BJ (cell line): ENCODE measurements around the gene LHX1. TPM values are rescaled to one million over a fixed set of nuclear protein-coding genes. Genes with fewer than 3 reads are reported as not detected.

Source experiments
- CTCF ChIA-PET: fragments of 350-600 bp; formaldehyde crosslinking; extraction: SDS; loops from one replicate; lab custom pipeline; 2021; ENCODE audit warnings: antibody characterized with exemption, inconsistent platforms; lab: Yijun Ruan, JAX
- POLR2A ChIA-PET: fragments of 300-600 bp; sonication (Branson Sonifier 250); formaldehyde crosslinking; extraction: SDS; loops from one replicate; lab custom pipeline; 2021; ENCODE audit warnings: antibody characterized with exemption; lab: Charles Lee
- DNase-seq: peaks from one replicate; pipeline ENCODE4 v3.0.0-alpha.2; 2011; ENCODE audit warnings: low read depth
- H3K27me3 ChIP-seq: 2 replicates; pipeline ENCODE4 v1.6.0; 2011; ENCODE audit warnings: low read length; ENCODE audit not compliant: control insufficient read depth, insufficient read depth
- H3K36me3 ChIP-seq: 2 replicates; pipeline ENCODE4 v1.5.1; 2011; ENCODE audit warnings: low read length; ENCODE audit not compliant: control insufficient read depth, insufficient read depth
- H3K4me3 ChIP-seq: 2 replicates; pipeline ENCODE4 v1.5.1; 2011; ENCODE audit warnings: low read depth, mild to moderate bottlenecking, control low read depth, low read length
- polyA minus RNA-seq: library from RNA; depleted of rRNA, polyadenylated mRNA; stranded (reverse); fragments of >200 nt; gene quantifications from 2 replicates; pipeline ENCODE4 v1.2.3, GENCODE V29; 2011; rRNA and poly(A)+ RNA removed
- polyA plus RNA-seq: library from polyadenylated mRNA; depleted of rRNA; stranded (reverse); fragments of >200 nt; gene quantifications from 2 replicates; pipeline ENCODE4 v1.2.3, GENCODE V29; 2011; rRNA removed
- TF ChIP-seq, protein P1 (sequence below): IDR thresholded peaks from 2 replicates; pipeline ENCODE4 v1.5.1; 2011; ENCODE audit warnings: low read depth, mild to moderate bottlenecking, control low read depth, inconsistent platforms, low read length, moderate library complexity; ENCODE audit not compliant: insufficient read depth

Gene LHX1
- not detected in 2 replicates for polyA plus RNA-seq
- not detected in 2 replicates for polyA minus RNA-seq

DNA sequence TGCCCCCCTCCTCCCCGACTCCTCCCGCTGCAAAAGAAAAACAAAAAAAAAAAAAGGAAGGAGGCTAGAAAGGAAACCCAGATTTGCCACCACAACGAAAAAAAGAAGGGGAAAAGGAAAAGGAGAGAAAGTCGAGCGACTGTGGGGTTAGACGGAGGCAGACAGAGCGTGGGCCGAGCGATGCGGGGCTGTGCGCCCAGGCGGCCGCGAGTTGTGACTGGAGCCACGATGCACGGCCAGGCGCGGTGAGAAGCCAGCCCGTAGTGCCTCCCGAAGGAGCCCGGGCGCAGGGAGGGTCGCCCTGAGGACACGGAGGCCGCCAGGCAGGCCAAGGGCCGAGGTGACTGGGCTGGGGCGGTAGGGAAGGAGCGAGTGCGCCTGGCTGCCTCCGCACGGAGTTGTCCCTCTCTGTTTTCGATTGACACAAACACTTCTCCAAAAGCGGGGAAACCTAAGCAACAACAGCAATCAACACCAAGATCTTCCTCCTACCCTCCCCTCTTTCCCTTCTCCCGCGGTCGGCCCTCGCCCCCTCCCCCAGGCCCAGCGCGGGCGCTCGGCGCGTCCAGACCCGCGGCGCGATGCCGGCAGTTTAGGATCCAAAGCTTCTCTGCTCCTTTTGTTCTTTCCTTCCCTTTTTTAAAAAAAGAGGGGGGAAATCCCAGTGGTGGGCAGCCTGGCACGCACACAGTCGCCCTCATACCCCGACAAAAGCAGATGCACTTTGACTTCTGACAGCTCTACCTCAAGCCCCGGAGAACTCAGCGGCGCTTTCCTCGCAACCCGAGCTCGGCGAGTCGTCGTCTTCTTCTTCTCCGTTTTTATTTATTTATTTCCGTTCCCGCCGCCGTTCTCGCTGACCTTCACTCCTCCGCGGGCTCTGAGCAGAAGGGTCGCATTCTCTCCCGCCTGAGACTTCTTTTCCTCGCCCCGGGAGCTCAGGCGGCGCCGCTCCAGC is at the start of gene LHX1:
Gene LHX1 (plus strand): TSS at position 475 of the 958 bp plus-strand sequence. CDS start 723 bp downstream, outside the sequence.
- ChIA-PET POLR2A (no interaction called here), CTCF (interaction anchor here (1.9 kb wide), 1 partner anchor 110 kb away, joined by 6 read pairs; no protein-coding TSS in a partner anchor)
- H3K36me3 ChIP-seq, result no peaks in the 10 kb centered on the region
- no peak within 1 kb of the TSS for H3K4me3 ChIP-seq
- no peak for DNase-seq
- TF ChIP-seq, protein P1, sequence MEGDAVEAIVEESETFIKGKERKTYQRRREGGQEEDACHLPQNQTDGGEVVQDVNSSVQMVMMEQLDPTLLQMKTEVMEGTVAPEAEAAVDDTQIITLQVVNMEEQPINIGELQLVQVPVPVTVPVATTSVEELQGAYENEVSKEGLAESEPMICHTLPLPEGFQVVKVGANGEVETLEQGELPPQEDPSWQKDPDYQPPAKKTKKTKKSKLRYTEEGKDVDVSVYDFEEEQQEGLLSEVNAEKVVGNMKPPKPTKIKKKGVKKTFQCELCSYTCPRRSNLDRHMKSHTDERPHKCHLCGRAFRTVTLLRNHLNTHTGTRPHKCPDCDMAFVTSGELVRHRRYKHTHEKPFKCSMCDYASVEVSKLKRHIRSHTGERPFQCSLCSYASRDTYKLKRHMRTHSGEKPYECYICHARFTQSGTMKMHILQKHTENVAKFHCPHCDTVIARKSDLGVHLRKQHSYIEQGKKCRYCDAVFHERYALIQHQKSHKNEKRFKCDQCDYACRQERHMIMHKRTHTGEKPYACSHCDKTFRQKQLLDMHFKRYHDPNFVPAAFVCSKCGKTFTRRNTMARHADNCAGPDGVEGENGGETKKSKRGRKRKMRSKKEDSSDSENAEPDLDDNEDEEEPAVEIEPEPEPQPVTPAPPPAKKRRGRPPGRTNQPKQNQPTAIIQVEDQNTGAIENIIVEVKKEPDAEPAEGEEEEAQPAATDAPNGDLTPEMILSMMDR, result no peak
- H3K27me3 ChIP-seq, result peaks cover 88% of the 10 kb centered on the region

DNA sequence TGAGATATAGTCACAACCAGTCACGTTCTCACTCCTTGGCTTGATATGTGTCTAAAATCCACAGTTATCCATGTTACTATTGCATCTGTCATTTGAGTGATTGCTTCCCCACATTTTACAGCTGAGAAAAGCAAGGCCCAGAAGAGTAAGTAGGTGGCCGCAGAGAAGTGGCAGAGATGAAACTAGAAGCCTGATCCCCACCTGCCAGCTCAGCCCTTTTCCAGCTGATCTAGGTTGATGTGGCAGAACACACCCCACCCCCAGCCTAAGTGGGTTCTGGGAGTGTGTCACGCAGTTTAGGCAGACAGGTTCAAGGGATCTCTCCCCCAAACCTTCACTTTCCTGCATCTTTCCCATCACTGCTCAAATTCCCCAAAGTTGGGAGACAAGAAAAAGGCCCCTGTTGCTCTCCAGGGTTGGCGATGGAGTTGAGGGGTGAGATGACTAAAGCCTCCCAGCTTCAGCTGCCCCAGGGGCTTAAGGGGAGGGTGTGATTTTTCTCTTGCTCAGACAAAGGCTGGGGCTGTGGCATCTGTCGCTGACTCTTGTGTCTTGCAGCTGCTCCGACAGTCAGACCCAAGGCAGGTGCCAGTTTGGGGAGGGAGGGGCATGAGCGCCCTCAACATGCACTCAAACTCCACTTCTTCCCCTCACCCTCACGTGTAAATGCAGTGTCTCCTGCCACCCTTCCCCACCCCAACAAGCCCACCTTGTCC is 48.9 kb upstream of the LHX1 start:
- CTCF ChIA-PET, result no interaction called here
- H3K4me3 ChIP-seq, result no peak overlapping the region
- TF ChIP-seq, protein P1, result no peak
- DNase-seq, result no peak
- POLR2A ChIA-PET, result no interaction called here
- peaks cover 28% of the 10 kb centered on the region for H3K27me3 ChIP-seq
- H3K36me3 ChIP-seq, result no peaks in the 10 kb centered on the region

DNA sequence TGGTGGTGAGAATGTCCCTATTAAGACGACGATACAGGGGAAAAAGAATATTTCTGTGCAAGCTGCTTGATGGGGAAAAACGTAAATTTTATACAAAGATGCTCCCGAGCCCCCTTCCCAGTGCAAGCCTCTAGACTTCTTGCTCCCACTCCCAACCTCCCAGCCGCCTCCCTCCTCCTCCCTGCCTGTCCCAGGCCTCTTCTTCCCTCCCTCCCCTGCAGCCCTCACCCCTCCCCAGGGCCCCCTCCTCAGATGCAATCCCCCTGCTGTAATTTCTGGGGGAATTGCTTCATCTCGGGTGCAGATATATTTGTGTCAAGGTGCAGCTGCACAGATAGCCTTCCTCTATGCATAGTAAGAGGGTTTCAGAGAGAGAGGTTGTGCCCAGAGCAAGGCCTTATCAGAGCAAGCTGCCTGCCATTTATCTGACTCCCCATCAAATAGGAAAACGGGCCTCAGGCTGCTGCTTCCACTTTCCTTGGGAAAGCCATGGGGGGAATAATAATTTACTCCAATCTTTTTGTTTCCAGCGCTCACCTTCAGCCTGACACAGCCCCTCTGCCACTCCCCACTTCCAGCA is 47.4 kb upstream of the LHX1 start:
- H3K27me3 ChIP-seq, result peaks cover 23% of the 10 kb centered on the region
- ChIA-PET CTCF (no interaction called here), POLR2A (no interaction called here)
- H3K4me3 ChIP-seq, result no peak overlapping the region
- DNase-seq, result no peak
- no peaks in the 10 kb centered on the region for H3K36me3 ChIP-seq
- TF ChIP-seq, protein P1, result no peak

DNA sequence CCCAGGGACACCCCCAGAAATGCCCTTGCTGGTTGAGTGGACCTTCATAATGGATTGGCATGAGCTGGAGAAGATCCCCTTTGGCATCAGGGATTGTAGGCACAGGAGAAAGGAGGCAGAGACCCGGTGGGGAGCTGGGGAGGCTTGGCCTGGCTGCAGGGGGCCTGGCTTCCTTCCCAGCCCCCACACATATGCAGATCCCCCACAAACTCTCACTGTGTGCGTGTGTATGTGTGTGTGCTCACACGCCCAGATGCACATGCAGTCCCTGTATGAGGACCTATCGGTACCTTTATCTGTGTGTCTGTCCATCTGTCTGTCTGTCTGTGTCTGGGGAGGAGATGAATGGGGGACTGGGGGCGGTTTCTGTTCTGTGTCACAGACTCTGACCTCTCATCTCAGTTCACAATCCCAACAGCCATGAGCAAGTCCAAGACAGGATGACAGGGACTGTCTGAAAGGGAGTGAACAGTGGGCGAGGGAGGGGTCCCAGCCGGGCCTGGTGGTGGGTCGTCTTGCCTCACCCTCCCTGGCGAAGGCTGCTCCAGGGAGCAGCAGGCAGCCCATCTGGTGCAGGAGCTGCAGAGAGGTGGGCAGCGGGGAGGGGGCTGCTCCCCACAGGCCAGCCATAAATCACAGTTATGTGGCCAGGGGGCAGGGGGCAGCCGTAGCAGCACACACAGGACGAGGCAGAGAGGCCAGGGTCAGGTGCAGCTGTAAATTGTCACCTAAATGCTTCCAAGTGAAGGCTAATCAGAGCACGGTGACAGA is 46.7 kb upstream of the LHX1 start:
- TF ChIP-seq, protein P1, result no peak
- no peak for DNase-seq
- Histone ChIP-seq H3K27me3 (peaks cover 21% of the 10 kb centered on the region), H3K36me3 (no peaks in the 10 kb centered on the region), H3K4me3 (no peak overlapping the region)
- POLR2A ChIA-PET, result no interaction called here
- CTCF ChIA-PET, result no interaction called here
